ENCODE data around the gene CARS2. TPM values are rescaled to one million over a fixed set of nuclear protein-coding genes. Genes with fewer than 3 reads are reported as not detected.

Gene CARS2
- total RNA-seq = 54.9 and 74.8 TPM in 2 replicates

GRCh38 chr13:110705826-110706569, at the start of gene CARS2:
TSS of gene CARS2 (minus strand) at chr13:110706116. CDS start at chr13:110706093, 23 bp downstream.

GRCh38 chr13:110713642-110713952, 7.7 kb upstream of the CARS2 start, which contains the start of gene ING1:
TSS of gene ING1 (plus strand) at chr13:110713700. CDS start at chr13:110714150, 450 bp downstream.

GRCh38 chr13:110615322-110616102, 90.4 kb downstream of the CARS2 start, which contains the start of gene NAXD:
TSS of gene NAXD (plus strand) at chr13:110615545. CDS start at chr13:110615602, 57 bp downstream.

Other genes with a start within 250 kb of the CARS2 start
- gene RAB20, start 144.4 kb downstream of the CARS2 start, total RNA-seq = 14.8 and 15.6 TPM in 2 replicates
- 25.7 and 26.1 TPM in 2 replicates for gene NAXD, start 90.6 kb downstream of the CARS2 start, total RNA-seq
- gene ING1, start 7.6 kb upstream of the CARS2 start, total RNA-seq = 11.7 and 14.3 TPM in 2 replicates
- gene ANKRD10, start 209.0 kb upstream of the CARS2 start, total RNA-seq = 79.1 and 83.6 TPM in 2 replicates

All from smooth muscle cell of the pulmonary artery (primary cell).